ENCODE data around the gene ARID3C.

The ARID3C gene

GRCh38 chr9:34579104-34579807, 49.6 kb downstream of the ARID3C start:
- no peak overlapping the region for H3K4me3 ChIP-seq (ENCODE audit: low read depth, low read length)
- TF ChIP-seq CTCF (IDR thresholded peaks at IDR 0.05; ENCODE audit: low read depth, low read length): no peak

GRCh38 chr9:34578241-34579103, 50.4 kb downstream of the ARID3C start:
- H3K4me3 ChIP-seq (ENCODE audit: low read depth, low read length): no peak overlapping the region
- no peak for TF ChIP-seq CTCF (IDR thresholded peaks at IDR 0.05; ENCODE audit: low read depth, low read length)

GRCh38 chr9:34577400-34578240, 51.2 kb downstream of the ARID3C start:
- no peak for TF ChIP-seq CTCF (IDR thresholded peaks at IDR 0.05; ENCODE audit: low read depth, low read length)
- H3K4me3 ChIP-seq (ENCODE audit: low read depth, low read length): no peak overlapping the region

- no peak overlapping the region for H3K4me3 ChIP-seq (ENCODE audit: low read depth, low read length)
- no peak for TF ChIP-seq CTCF (IDR thresholded peaks at IDR 0.05; ENCODE audit: low read depth, low read length)
Measured at GRCh38 chr9:34576597-34577399, 52.1 kb downstream of the ARID3C start.

GRCh38 chr9:34575862-34576596, 52.8 kb downstream of the ARID3C start:
- no peak overlapping the region for H3K4me3 ChIP-seq (ENCODE audit: low read depth, low read length)
- no peak for TF ChIP-seq CTCF (IDR thresholded peaks at IDR 0.05; ENCODE audit: low read depth, low read length)

GRCh38 chr9:34575241-34575640, 53.6 kb downstream of the ARID3C start:
- no peak overlapping the region for H3K4me3 ChIP-seq (ENCODE audit: low read depth, low read length)
- no peak for TF ChIP-seq CTCF (IDR thresholded peaks at IDR 0.05; ENCODE audit: low read depth, low read length)
